Stimulated activated CD8-positive, alpha-beta memory T cell treated with anti-CD3 and anti-CD28 coated beads, Interleukin-7, amount 100 ng/mL, for 1 hour (primary cell): ENCODE measurements around the gene ALG1.
"Not testable (repeated sequence)": the region's sequence is repeated elsewhere in the genome, so short reads cannot be mapped to it uniquely, and the experiment has no call there.

Experiments used
- DNase-seq, 2 donors: peaks; one replicate each; pipeline ENCODE4 v3.0.0-alpha.2; 2020; ENCODE audit warnings: low read depth in 2 of 2

ALG1 gene

GRCh38 chr16:5071681-5072333, at the start of gene ALG1:
Gene ALG1 (plus strand): TSS chr16:5071843. CDS start chr16:5071850, 7 bp downstream.
- peak; percentile 83 to 84 for DNase-seq

- no peak for DNase-seq
Observed at GRCh38 chr16:5022521-5022920, 49.1 kb upstream of the ALG1 start.

GRCh38 chr16:5024632-5025031, 47.0 kb upstream of the ALG1 start:
- no peak for DNase-seq

- DNase-seq = no peak
Observed at GRCh38 chr16:5025171-5025632, 46.4 kb upstream of the ALG1 start.

- DNase-seq = no peak
Observed at GRCh38 chr16:5026664-5027063, 45.0 kb upstream of the ALG1 start.

- DNase-seq = no peak
Observed at GRCh38 chr16:5027086-5027485, 44.6 kb upstream of the ALG1 start.

- DNase-seq = no peak
Observed at GRCh38 chr16:5027575-5028235, 43.9 kb upstream of the ALG1 start.

GRCh38 chr16:5028950-5029475, 42.6 kb upstream of the ALG1 start:
- no peak for DNase-seq

- no peak for DNase-seq
Observed at GRCh38 chr16:5030251-5030870, 41.3 kb upstream of the ALG1 start.

- DNase-seq = no peak
Observed at GRCh38 chr16:5031601-5032000, 40.0 kb upstream of the ALG1 start.

GRCh38 chr16:5032748-5033167, 38.9 kb upstream of the ALG1 start:
- DNase-seq = no peak

GRCh38 chr16:5033256-5034166, 38.1 kb upstream of the ALG1 start, which contains the start of gene NAGPA:
Gene NAGPA (minus strand): TSS chr16:5033935. CDS start chr16:5033914, 21 bp downstream.
- peak; percentile 61 to 64 for DNase-seq

- no peak for DNase-seq
Observed at GRCh38 chr16:5034167-5034523, 37.5 kb upstream of the ALG1 start.

GRCh38 chr16:5035909-5036227, 35.8 kb upstream of the ALG1 start:
- DNase-seq = no peak

GRCh38 chr16:5036228-5037156, 35.2 kb upstream of the ALG1 start:
- DNase-seq = no peak

GRCh38 chr16:5040451-5040850, 31.2 kb upstream of the ALG1 start:
- DNase-seq = no peak

GRCh38 chr16:5041600-5042133, 30.0 kb upstream of the ALG1 start:
- DNase-seq = no peak

- DNase-seq = no peak
Observed at GRCh38 chr16:5042574-5043171, 29.0 kb upstream of the ALG1 start.

- no peak for DNase-seq
Observed at GRCh38 chr16:5044011-5044540, 27.6 kb upstream of the ALG1 start.

- not testable (repeated sequence) for DNase-seq
Observed at GRCh38 chr16:5044581-5044980, 27.1 kb upstream of the ALG1 start.
